VCaP (cell line): ENCODE measurements around the gene MYH7B.

Source experiments
- H3K27ac ChIP-seq: fragments of 450-650 bp; 2 replicates; pipeline ENCODE4 v1.5.1; 2017
- CTCF ChIP-seq: fragments of 450-650 bp; conservative IDR thresholded peaks from 2 replicates; pipeline ENCODE4 v1.5.1; 2017; ENCODE audit warnings: mild to moderate bottlenecking, moderate library complexity

The MYH7B gene

GRCh38 chr20:35004051-35004725, 48.5 kb downstream of the MYH7B start:
- no peak overlapping the region for H3K27ac ChIP-seq
- no peak for TF ChIP-seq CTCF

- H3K27ac ChIP-seq = no peak overlapping the region
- no peak for TF ChIP-seq CTCF
These were observed 49.2 kb downstream of the MYH7B start for GRCh38 chr20:35004749-35005462.
